ENCODE results near the gene TIFAB.
A peak's percentile ranks its signal among the peaks of the same experiment; 100 is the strongest.

Gene TIFAB

DNA sequence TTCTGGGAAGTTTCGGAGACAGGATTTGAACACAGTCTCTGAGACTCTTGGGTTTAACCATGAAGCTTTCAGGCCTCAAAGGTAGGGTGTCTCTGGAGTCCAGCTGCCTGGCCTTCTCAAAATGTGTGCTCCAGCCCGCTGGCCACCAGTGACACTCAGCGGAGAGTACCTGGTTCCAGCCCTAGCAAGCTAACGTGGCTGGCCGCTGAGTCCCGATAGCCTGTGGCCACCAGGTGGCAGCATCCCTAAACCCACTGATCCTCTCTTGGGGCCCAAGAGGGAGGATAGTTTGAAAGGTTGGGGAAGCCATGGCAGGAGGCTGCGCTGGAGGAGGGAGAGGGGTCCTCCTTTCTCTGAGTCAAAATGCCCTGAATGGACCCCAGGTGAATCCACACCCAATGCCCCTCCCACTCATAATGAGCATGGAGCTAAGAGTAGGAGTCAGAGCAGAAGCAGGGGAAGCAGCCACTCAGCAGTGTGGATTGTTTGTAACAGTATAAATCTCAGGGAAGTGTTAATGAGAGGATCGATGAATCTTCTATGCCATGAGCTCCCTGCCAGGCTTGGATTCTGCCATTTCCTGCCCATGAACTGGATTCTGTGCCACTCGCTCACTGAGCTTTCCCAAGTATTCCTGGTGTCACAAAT is 5.4 kb upstream of the TIFAB start:
- DNase-seq (ENCODE audit: insufficient read length, low spot score), result peak; percentile 83
- TF ChIP-seq, protein P1, sequence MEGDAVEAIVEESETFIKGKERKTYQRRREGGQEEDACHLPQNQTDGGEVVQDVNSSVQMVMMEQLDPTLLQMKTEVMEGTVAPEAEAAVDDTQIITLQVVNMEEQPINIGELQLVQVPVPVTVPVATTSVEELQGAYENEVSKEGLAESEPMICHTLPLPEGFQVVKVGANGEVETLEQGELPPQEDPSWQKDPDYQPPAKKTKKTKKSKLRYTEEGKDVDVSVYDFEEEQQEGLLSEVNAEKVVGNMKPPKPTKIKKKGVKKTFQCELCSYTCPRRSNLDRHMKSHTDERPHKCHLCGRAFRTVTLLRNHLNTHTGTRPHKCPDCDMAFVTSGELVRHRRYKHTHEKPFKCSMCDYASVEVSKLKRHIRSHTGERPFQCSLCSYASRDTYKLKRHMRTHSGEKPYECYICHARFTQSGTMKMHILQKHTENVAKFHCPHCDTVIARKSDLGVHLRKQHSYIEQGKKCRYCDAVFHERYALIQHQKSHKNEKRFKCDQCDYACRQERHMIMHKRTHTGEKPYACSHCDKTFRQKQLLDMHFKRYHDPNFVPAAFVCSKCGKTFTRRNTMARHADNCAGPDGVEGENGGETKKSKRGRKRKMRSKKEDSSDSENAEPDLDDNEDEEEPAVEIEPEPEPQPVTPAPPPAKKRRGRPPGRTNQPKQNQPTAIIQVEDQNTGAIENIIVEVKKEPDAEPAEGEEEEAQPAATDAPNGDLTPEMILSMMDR (IDR thresholded peaks at IDR 0.05; ENCODE audit: insufficient read depth, missing control alignments), result peak; percentile 94
- FAIRE-seq, result no peak

DNA sequence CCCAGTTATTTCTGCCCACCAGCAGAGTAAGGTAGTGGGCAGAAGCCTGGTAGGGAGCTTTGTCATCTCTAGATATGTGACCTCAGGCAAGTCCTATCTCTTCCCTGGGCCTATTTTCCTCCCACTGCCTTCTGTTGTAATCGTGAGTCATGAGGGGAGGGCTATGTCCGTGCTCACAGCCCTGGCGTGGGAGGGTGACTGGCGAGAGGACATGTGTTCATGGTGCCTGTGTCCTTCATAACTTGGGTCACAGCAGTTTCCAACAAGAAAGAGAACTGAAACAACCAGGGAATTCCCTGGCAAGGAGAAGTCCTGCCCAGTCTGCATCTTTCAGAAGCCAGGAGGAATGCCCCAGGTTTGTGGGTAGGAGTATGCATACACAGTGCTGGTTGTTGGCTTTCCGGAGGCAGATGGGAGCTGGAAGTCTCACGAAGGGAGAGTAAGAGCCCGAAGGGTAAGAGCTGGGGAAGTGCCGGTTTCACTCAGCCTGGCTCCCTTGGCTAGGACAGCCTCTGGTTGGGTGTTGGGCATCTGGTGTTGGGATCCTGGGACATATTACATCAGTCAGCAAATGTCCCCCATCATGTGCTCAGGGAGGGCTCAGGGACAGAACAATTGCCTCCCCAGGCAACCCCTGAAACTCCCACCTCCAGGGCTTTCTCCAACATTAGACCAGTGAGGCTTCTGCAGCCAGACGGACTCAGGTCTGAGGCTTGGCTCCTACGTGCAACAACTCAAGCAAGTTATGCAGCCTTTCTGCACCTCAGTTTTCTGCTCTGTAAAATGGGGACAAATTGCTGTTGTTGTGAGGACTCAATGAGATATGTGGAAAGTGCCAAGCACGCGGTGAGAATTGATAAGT is 4.3 kb upstream of the TIFAB start:
- DNase-seq (ENCODE audit: insufficient read length, low spot score) (no peak), FAIRE-seq (no peak)
- TF ChIP-seq, protein P1 (IDR thresholded peaks at IDR 0.05; ENCODE audit: insufficient read depth, missing control alignments), result no peak

DNA sequence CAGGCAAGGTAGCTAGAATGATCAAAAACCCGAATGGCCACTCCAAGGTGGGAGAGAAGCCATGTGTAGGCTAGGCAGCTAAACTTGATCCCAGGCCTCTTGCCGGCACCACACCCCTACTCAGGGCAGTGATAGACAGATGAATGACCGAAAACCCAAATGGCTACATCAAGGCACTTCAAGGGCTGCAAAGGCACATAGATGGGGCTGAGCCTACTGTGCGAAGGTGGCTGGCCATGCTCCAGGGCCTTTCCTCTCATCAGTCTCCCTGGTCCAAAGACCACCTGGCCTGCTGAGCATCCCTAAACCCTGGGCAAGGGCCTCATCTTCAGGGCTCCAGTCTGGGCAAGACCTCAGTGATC is 3.7 kb upstream of the TIFAB start:
- TF ChIP-seq, protein P1 (IDR thresholded peaks at IDR 0.05; ENCODE audit: insufficient read depth, missing control alignments), result no peak
- no peak for FAIRE-seq

DNA sequence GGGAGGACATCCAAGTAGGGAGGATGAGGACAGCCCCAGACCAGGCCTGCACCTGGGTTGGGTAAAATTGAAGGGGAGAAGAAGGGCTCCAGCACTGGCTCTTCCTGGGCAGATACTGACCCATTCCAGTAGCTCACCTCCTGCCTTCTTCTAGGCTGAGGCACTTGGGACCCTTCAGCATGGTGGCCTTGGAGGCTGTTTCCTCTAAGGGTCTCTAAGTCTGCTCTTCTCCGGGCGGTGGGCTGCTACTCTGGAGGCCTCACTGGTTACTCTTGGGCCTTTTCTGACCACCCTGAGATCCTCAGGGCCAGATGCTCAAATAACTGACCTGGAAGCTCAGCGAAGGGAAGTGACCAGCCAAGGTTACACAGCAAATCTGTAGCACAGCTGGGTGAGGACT is 2.8 kb upstream of the TIFAB start:
- TF ChIP-seq, protein P1 (IDR thresholded peaks at IDR 0.05; ENCODE audit: insufficient read depth, missing control alignments), result no peak
- DNase-seq (ENCODE audit: insufficient read length, low spot score) (no peak), FAIRE-seq (no peak)

More for the DNA sequence above, 3.7 kb upstream of the TIFAB start:
- no peak for DNase-seq (ENCODE audit: insufficient read length, low spot score)

DNA sequence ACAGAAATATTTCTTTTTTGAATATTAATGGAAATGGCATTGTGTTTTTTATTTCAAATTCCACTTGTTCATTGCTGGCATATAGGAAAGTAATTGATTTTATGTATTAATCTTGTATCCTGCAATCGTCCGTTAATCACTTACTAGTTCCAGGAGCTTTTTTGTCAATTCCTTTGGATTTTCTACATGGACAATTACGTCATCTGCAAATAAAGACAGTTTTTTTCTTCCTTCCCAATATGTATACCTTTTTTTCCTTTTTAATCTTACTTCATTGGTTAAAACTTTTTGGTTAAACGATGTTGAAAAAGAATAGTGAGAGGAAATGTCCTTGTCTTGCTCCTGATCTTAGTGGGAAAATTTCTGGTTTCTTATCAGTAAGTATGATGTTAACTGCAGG is 1.5 kb upstream of the TIFAB start:
- no peak for FAIRE-seq
- TF ChIP-seq, protein P1 (IDR thresholded peaks at IDR 0.05; ENCODE audit: insufficient read depth, missing control alignments), result no peak

DNA sequence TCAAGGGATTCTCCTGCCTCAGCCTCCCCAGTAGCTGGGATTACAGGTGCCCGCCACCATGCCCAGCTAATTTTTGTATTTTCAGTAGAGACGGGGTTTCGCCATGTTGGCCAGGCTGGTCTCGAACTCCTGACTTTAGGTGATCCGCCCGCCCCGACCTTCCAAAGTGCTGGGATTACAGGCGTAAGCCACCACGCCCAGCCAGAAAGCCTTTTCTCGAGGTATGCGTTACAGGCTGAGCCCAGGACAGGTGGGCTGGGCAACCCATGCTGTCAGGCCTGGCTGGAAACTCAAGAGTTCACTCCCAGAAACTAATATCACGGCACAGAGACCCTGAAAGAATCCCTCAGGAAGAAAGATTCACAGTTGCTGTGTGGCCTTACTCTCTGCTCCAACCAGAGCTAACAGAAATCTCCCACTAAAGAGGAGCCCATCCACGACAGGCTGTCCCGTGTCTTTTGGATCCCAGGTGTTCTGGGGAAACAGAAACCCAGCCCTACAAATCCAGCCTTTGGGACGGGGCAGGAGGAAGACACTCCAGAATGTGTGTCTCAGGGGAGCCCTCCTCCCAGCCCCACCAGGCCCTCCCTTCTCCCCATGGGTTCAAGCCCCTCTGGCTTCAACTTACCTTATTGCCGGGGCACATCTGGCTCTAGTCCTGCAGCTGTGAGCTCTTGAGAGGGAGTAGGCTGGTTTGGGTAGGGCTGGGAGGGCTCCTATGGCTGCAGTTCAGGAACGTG is 400 bp downstream of the TIFAB start:
- TF ChIP-seq, protein P1 (IDR thresholded peaks at IDR 0.05; ENCODE audit: insufficient read depth, missing control alignments), result no peak
- DNase-seq (ENCODE audit: insufficient read length, low spot score), result no peak
- FAIRE-seq, result no peak

More for the DNA sequence above, 1.5 kb upstream of the TIFAB start:
- DNase-seq (ENCODE audit: insufficient read length, low spot score), result no peak
